ENCODE measurements around the gene UBTD2. TPM values are rescaled to one million over a fixed set of nuclear protein-coding genes. Genes with fewer than 3 reads are reported as not detected.
"Not testable (repeated sequence)": the region's sequence is repeated elsewhere in the genome, so short reads cannot be mapped to it uniquely, and the experiment has no call there.

The UBTD2 gene
- total and polyA plus RNA-seq, 10 of the 15 experiments (the other 5 are each of a cell fraction or from before 2014, with no cell fraction given), result 7.7 to 30.5 (median 19.4) TPM

- no peak for TF ChIP-seq POLR2AphosphoS5 (IDR thresholded peaks at IDR 0.05; ENCODE audit: low read length)
- TF ChIP-seq SRF (IDR thresholded peaks at IDR 0.05; ENCODE audit: low read depth in 2 of 2, low read length in 2 of 2), result no peak
- no peak for TF ChIP-seq MEF2A (IDR thresholded peaks at IDR 0.05; ENCODE audit: insufficient read depth, low read depth, low read length)
- TF ChIP-seq, protein P1, sequence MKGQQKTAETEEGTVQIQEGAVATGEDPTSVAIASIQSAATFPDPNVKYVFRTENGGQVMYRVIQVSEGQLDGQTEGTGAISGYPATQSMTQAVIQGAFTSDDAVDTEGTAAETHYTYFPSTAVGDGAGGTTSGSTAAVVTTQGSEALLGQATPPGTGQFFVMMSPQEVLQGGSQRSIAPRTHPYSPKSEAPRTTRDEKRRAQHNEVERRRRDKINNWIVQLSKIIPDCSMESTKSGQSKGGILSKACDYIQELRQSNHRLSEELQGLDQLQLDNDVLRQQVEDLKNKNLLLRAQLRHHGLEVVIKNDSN (IDR thresholded peaks at IDR 0.05; ENCODE audit: borderline replicate concordance, extremely low read length, insufficient read depth, low read depth, low read length), result no peak
- no peak for TF ChIP-seq SMARCA5 (IDR thresholded peaks at IDR 0.05)
These were observed 76.1 kb downstream of the UBTD2 start (continued) for GRCh38 chr5:172207511-172207910.

- H3K79me2 ChIP-seq (ENCODE audit: control insufficient read depth, insufficient read depth, low read length); in situ Hi-C loops (cut with MboI); intact Hi-C loops (cut with micrococcal nuclease; ENCODE audit: unreplicated experiment); H3K9ac ChIP-seq (ENCODE audit: control insufficient read depth, insufficient read depth, low read length); H3K27ac ChIP-seq (ENCODE audit: control insufficient read depth, insufficient read depth); ATAC-seq; BruUV-seq (replicated peaks); H2AFZ ChIP-seq (ENCODE audit: control insufficient read depth, low read depth, low read length); H3K27me3 ChIP-seq (replicated peaks in 1 of 2; ENCODE audit: control insufficient read depth in 2 of 2, insufficient read depth in 2 of 2, low read length in 1 of 2); H3K4me1 ChIP-seq (ENCODE audit: control insufficient read depth, insufficient read depth, low read length); FAIRE-seq; H3K4me2 ChIP-seq (ENCODE audit: control insufficient read depth, insufficient read depth); POLR2A ChIA-PET; RAD21 ChIA-PET (ENCODE audit: unreplicated experiment); H4K20me1 ChIP-seq (ENCODE audit: control insufficient read depth, insufficient read depth); H3K36me3 ChIP-seq (ENCODE audit: control insufficient read depth in 2 of 2, insufficient read depth in 2 of 2, low read length in 1 of 2); DNase-seq (ENCODE audit: low read depth, low spot score); SMC1A ChIA-PET (ENCODE audit: uncharacterized antibody, unreplicated experiment); H3K4me3 ChIP-seq; H3K9me3 ChIP-seq (replicated peaks; ENCODE audit: control insufficient read depth, insufficient read depth, low read length); CTCF ChIA-PET: not testable (repeated sequence)
- WGBS (ENCODE audit: insufficient coverage, insufficient replicate concordance, low lambda C conversion rate, missing lambda C conversion rate), result 98% methylated on average over 7 of the region's 11 CpGs
These were observed 77.6 kb downstream of the UBTD2 start for GRCh38 chr5:172205984-172206383.
